ENCODE results near the gene KSR1.

- TF ChIP-seq CTCF (IDR thresholded peaks at IDR 0.05) (no peak), POLR2A (IDR thresholded peaks at IDR 0.05) (no peak)
These were observed 6.7 kb upstream of the KSR1 start for GRCh38 chr17:27449541-27449940.

All from testis (tissue), 2 donors.